HCT116 (cell line): ENCODE measurements around the gene HDGF. TPM values are rescaled to one million over a fixed set of nuclear protein-coding genes. Genes with fewer than 3 reads are reported as not detected.

Experiments used
- ATAC-seq: fragments of 200-7000 bp; cut with Tn5 transposase; 2 replicates; pipeline ENCODE4 v1.9.1; 2020; ENCODE audit warnings: mild to moderate bottlenecking, moderate library complexity
- BruUV-seq: library from RNA; stranded (reverse); fragments of 400-500 nt; replicated peaks from 2 replicates; lab custom pipeline; 2021; lab: Mats Ljungman, UMichigan
- CTCF ChIA-PET: fragments of 300-600 bp; sonication (Branson Sonifier 250); formaldehyde crosslinking; loops from one replicate; lab custom pipeline; 2021; ENCODE audit warnings: antibody characterized with exemption; lab: Charles Lee
- POLR2A ChIA-PET: fragments of 300-600, 350-600 bp; sonication (Branson Sonifier 250); formaldehyde crosslinking; loops from one replicate; lab custom pipeline; 2021; ENCODE audit warnings: antibody characterized with exemption; lab: Charles Lee
- RAD21 ChIA-PET, 2 experiments: fragments of 300-600 bp; sonication (Branson Sonifier 250); formaldehyde crosslinking; loops; one replicate each; lab custom pipeline; 2023; ENCODE audit warnings: low total read pairs in 2 of 2; ENCODE audit not compliant: uncharacterized antibody in 2 of 2, unreplicated experiment in 2 of 2, low non-redundant PET in 1 of 2; lab: Charles Lee
- DNase-seq: peaks from one replicate; pipeline ENCODE4 v3.0.0-alpha.2; 2010; ENCODE audit warnings: low read depth, low spot score
- H2AFZ ChIP-seq: fragments of 200-600 bp; shearing (Covaris generic), sonication (generic); 2 replicates; pipeline ENCODE4 v1.6.1; 2017; ENCODE audit warnings: low read depth, mixed run types, mixed read lengths, antibody characterized with exemption, low read length; ENCODE audit not compliant: poor library complexity, severe bottlenecking
- H3K27ac ChIP-seq: 2 replicates; pipeline ENCODE4 v1.5.1; 2012; ENCODE audit warnings: low read depth, low read length
- H3K27me3 ChIP-seq: fragments of 200-600 bp; sonication (generic); 2 replicates; pipeline ENCODE4 v1.6.1; 2016; ENCODE audit warnings: mixed run types, low read length, mixed read lengths; ENCODE audit not compliant: insufficient read depth
- H3K36me3 ChIP-seq, 2 experiments: fragments of 200-500 bp in 1 of 2; fragments of 200-600 bp in 1 of 2; sonication (Bioruptor generic) in 1 of 2; sonication (generic) in 1 of 2; 2 replicates each; pipeline versions ENCODE4 v1.5.1 to v1.6.1; 2014 to 2016; ENCODE audit warnings: low read length in 2 of 2, inconsistent platforms in 1 of 2, mixed read lengths in 1 of 2, mixed run types in 1 of 2; ENCODE audit not compliant: insufficient read depth in 2 of 2, control insufficient read depth in 1 of 2
- H3K4me1 ChIP-seq, 2 experiments: fragments of 200-600 bp in 1 of 2; sonication (generic) in 1 of 2; 2 replicates each; pipeline versions ENCODE4 v1.5.1 to v1.6.1; 2012 to 2017; ENCODE audit warnings: low read length in 2 of 2, inconsistent platforms in 1 of 2, mild to moderate bottlenecking in 1 of 2, mixed read lengths in 1 of 2, mixed run types in 1 of 2, moderate library complexity in 1 of 2; ENCODE audit not compliant: insufficient read depth in 2 of 2, control insufficient read depth in 1 of 2
- H3K4me2 ChIP-seq: fragments of 200-600 bp; sonication (generic); 2 replicates; pipeline ENCODE4 v1.6.1; 2017; ENCODE audit warnings: mixed run types, low read length, mixed read lengths
- H3K4me3 ChIP-seq, 2 experiments: fragments of 200-600 bp in 1 of 2; sonication (generic) in 1 of 2; replicated peaks in 1 of 2; 2 replicates each; pipeline ENCODE4 v1.5.1; 2011 to 2016; ENCODE audit warnings: low read length in 2 of 2, control low read depth in 1 of 2, low read depth in 1 of 2, mild to moderate bottlenecking in 1 of 2, mixed read lengths in 1 of 2, mixed run types in 1 of 2
- H3K79me2 ChIP-seq: fragments of 200-600 bp; sonication (generic); 2 replicates; pipeline ENCODE4 v1.6.1; 2017; ENCODE audit warnings: mild to moderate bottlenecking, mixed run types, low read length, moderate library complexity, mixed read lengths; ENCODE audit not compliant: insufficient read depth
- H3K9ac ChIP-seq: fragments of 200-600 bp; sonication (generic); 2 replicates; pipeline ENCODE4 v1.6.1; 2016; ENCODE audit warnings: low read length, mixed read lengths
- H3K9me2 ChIP-seq: fragments of 200-600 bp; sonication (generic), shearing (Covaris generic); 2 replicates; pipeline ENCODE4 v1.6.1; 2017; ENCODE audit warnings: mixed run types, mild to moderate bottlenecking, moderate library complexity; ENCODE audit not compliant: insufficient read depth
- H3K9me3 ChIP-seq, 2 experiments: fragments of 200-500 bp in 1 of 2; fragments of 200-600 bp in 1 of 2; sonication (Bioruptor generic) in 1 of 2; sonication (generic) in 1 of 2; 2 replicates each; pipeline ENCODE4 v1.6.1; 2014 to 2017; ENCODE audit warnings: low read length in 2 of 2, mixed read lengths in 2 of 2, inconsistent platforms in 1 of 2, low read depth in 1 of 2, mild to moderate bottlenecking in 1 of 2, mixed run types in 1 of 2, moderate library complexity in 1 of 2; ENCODE audit not compliant: control insufficient read depth in 1 of 2, insufficient read depth in 1 of 2
- H4K20me1 ChIP-seq: fragments of 200-600 bp; sonication (generic), shearing (Covaris generic); 2 replicates; pipeline ENCODE4 v1.6.1; 2017; ENCODE audit warnings: mixed run types, mild to moderate bottlenecking, moderate library complexity; ENCODE audit not compliant: insufficient read depth
- CTCF ChIP-seq, 3 experiments: fragments of 200-600 bp in 1 of 3; sonication (generic) in 1 of 3; IDR thresholded peaks in 2 of 3; conservative IDR thresholded peaks in 1 of 3; 2 replicates each; pipeline ENCODE4 v1.5.1; 2012 to 2017; ENCODE audit warnings: low read depth in 2 of 3, low read length in 2 of 3, antibody characterized with exemption in 1 of 3, borderline replicate concordance in 1 of 3, control low read depth in 1 of 3, mild to moderate bottlenecking in 1 of 3, mixed read lengths in 1 of 3, mixed run types in 1 of 3, moderate library complexity in 1 of 3; ENCODE audit not compliant: insufficient read depth in 1 of 3
- ELF1 ChIP-seq: IDR thresholded peaks from 2 replicates; pipeline ENCODE4 v1.6.1; 2012; ENCODE audit warnings: low read depth, borderline replicate concordance
- EZH2 ChIP-seq: fragments of 200-600 bp; sonication (generic); IDR thresholded peaks from 2 replicates; pipeline ENCODE4 v1.6.1; 2017; ENCODE audit warnings: antibody characterized with exemption, mixed run types
- EZH2phosphoT487 ChIP-seq: fragments of 200-600 bp; IDR thresholded peaks from 2 replicates; pipeline ENCODE4 v1.6.1; 2018; ENCODE audit warnings: antibody characterized with exemption, borderline replicate concordance
- RAD21 ChIP-seq: IDR thresholded peaks from 2 replicates; pipeline ENCODE4 v1.6.1; 2012; ENCODE audit warnings: low read depth, mild to moderate bottlenecking
- SIN3A ChIP-seq: IDR thresholded peaks from 2 replicates; pipeline ENCODE4 v1.6.1; 2012; ENCODE audit warnings: low read depth
- TCF7L2 ChIP-seq: IDR thresholded peaks from 2 replicates; pipeline ENCODE4 v1.7.0; 2011; ENCODE audit warnings: borderline replicate concordance, inconsistent platforms; ENCODE audit not compliant: insufficient read depth, insufficient read length; ENCODE audit errors: extremely low read depth
- ZBTB33 ChIP-seq: IDR thresholded peaks from 2 replicates; pipeline ENCODE4 v1.6.1; 2011; ENCODE audit warnings: mild to moderate bottlenecking, low read length, moderate library complexity; ENCODE audit not compliant: insufficient replicate concordance; ENCODE audit errors: extremely low read depth
- ZNF274 ChIP-seq: fragments of 200-500 bp; sonication (Bioruptor generic); IDR thresholded peaks from 2 replicates; pipeline ENCODE4 v1.6.1; 2014; ENCODE audit warnings: mild to moderate bottlenecking, low read depth, low read length, inconsistent platforms
- intact Hi-C: fragments of 100-400 bp; cut with micrococcal nuclease; formaldehyde crosslinking; loops from 2 replicates; pipeline ENCODE4 v1.10.0; 2022
- total RNA-seq: library from RNA; stranded (reverse); gene quantifications from one replicate; pipeline ENCODE4 v1.2.1, GENCODE V29; 2021; ENCODE audit not compliant: unreplicated experiment
- TF ChIP-seq, protein P1 (sequence below): IDR thresholded peaks from 2 replicates; pipeline ENCODE4 v1.6.1; 2012

Gene HDGF
- total RNA-seq, 1 experiment from 2014 or later, result 304 TPM

DNA sequence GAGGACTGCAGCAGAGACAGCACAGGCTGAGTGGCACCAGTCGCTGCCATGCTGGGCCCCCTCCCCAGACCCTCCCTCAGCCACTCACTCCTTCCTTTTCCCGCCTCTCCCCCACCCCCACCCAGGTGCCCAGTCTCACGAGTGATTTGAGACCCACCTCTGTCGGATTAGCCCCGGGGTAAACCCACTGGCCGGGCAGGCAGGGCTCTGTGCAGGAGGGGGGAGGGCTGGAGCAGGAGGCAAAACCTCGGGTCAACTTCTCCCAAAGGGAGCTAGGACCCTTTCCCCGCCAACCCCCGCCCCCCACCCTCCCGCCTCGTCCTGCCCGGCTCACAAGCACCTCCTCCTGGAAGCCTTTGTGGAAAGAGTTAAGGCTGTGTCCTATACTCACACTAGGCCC lies 7.1 kb downstream of the HDGF start:
- H3K4me1 ChIP-seq, result peaks cover 34 to 62% of the 10 kb centered on the region in 2 experiments
- H4K20me1 ChIP-seq, result no peaks in the 10 kb centered on the region
- H3K9me3 ChIP-seq, result no peaks in the 10 kb centered on the region
- H3K9me2 ChIP-seq, result no peaks in the 10 kb centered on the region
- H3K9ac ChIP-seq, result no peak overlapping the region
- H3K4me2 ChIP-seq, result no peak overlapping the region
- CTCF ChIA-PET, result interaction anchor here (0.7 kb wide), 1 partner anchor 146 kb away, joined by 3 read pairs; no protein-coding TSS in a partner anchor
- H3K4me3 ChIP-seq, result no peak overlapping the region
- POLR2A ChIA-PET, result interaction anchor here (0.7 kb wide), 1 partner anchor 16 kb away, joined by 7 read pairs; the partner anchor contains the start of gene ISG20L2
- ATAC-seq, result no peak
- TF ChIP-seq ZNF274 (no peak), EZH2 (no peak), RAD21 (no peak), EZH2phosphoT487 (no peak), TCF7L2 (no peak), SIN3A (no peak), CTCF (IDR thresholded peaks at IDR 0.05 in 2 of 3, conservative IDR thresholded peaks at IDR 0.05 in 1 of 3; ENCODE audit: borderline replicate concordance in 1 of 3, insufficient read depth in 1 of 3, low read depth in 2 of 3, low read length in 2 of 3) (no peak), ZBTB33 (no peak), ELF1 (no peak)
- TF ChIP-seq, protein P1, sequence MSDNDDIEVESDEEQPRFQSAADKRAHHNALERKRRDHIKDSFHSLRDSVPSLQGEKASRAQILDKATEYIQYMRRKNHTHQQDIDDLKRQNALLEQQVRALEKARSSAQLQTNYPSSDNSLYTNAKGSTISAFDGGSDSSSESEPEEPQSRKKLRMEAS, result no peak
- TF ChIP-seq, all 23 proteins: peak for 0
- BruUV-seq, result no TSS peak
- H3K79me2 ChIP-seq, result peaks cover 77% of the 10 kb centered on the region
- no peak for DNase-seq
- no peak overlapping the region for H2AFZ ChIP-seq
- intact Hi-C loops, result loop anchor here (10.0 kb wide), 1 partner anchor 240 kb away; the partner anchor contains the start of gene MEF2D
- peaks cover 16 to 21% of the 10 kb centered on the region in 2 experiments; a peak in 2 of 4 replicates for H3K36me3 ChIP-seq
- no peaks in the 10 kb centered on the region for H3K27me3 ChIP-seq
- H3K27ac ChIP-seq, result no peak overlapping the region; the same call in 1 of the 2 replicates
- RAD21 ChIA-PET, result no interaction called here
